Measurements from ENCODE around the gene PPIG. TPM values are rescaled to one million over a fixed set of nuclear protein-coding genes. Genes with fewer than 3 reads are reported as not detected.

PPIG gene
- total RNA-seq, 4 donors from 2014 or later, result 33.3 to 58.8 (median 37.6) TPM

DNA sequence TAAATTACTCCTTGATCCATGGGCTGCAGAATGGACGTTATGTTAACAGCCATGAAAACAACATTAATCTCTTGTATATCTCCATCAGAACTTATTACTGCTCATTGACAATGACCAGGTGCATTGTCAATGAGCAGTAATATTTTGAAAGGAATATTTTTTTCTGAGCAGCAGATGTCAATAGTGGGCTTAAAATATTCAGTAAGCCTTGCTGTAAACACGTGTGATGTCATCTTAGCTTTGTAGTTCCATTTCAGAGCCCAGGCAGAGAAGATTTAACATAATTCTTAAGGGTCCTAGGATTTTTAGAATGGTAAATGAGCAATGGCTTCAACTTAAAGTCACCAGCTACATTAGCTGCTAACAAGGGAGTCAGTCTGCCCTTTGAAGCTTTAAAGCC is 83.4 kb downstream of the PPIG start:
- 28 to 36% methylated on average over 2 of the region's 2 CpGs for WGBS, 2 donors (ENCODE audit: low coverage in 1 of 2)
- H3K4me1 ChIP-seq, result no peaks in the 10 kb centered on the region
- TF ChIP-seq, protein P1, sequence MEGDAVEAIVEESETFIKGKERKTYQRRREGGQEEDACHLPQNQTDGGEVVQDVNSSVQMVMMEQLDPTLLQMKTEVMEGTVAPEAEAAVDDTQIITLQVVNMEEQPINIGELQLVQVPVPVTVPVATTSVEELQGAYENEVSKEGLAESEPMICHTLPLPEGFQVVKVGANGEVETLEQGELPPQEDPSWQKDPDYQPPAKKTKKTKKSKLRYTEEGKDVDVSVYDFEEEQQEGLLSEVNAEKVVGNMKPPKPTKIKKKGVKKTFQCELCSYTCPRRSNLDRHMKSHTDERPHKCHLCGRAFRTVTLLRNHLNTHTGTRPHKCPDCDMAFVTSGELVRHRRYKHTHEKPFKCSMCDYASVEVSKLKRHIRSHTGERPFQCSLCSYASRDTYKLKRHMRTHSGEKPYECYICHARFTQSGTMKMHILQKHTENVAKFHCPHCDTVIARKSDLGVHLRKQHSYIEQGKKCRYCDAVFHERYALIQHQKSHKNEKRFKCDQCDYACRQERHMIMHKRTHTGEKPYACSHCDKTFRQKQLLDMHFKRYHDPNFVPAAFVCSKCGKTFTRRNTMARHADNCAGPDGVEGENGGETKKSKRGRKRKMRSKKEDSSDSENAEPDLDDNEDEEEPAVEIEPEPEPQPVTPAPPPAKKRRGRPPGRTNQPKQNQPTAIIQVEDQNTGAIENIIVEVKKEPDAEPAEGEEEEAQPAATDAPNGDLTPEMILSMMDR (IDR thresholded peaks at IDR 0.05), result no peak
- TF ChIP-seq POLR2AphosphoS5 (IDR thresholded peaks at IDR 0.05), result no peak
- no peak for TF ChIP-seq POLR2A (IDR thresholded peaks at IDR 0.05)
- no peak for TF ChIP-seq EP300 (IDR thresholded peaks at IDR 0.05)
- no peaks in the 10 kb centered on the region for H3K27me3 ChIP-seq
- no peaks in the 10 kb centered on the region for H3K9me3 ChIP-seq
- no peak overlapping the region for H3K27ac ChIP-seq
- H3K4me3 ChIP-seq, result no peak overlapping the region
- ATAC-seq, result no peak
- no peaks in the 10 kb centered on the region for H3K36me3 ChIP-seq

- no peaks in the 10 kb centered on the region for H3K27me3 ChIP-seq
- ATAC-seq, result no peak
Observed at GRCh38 chr2:169670215-169670651, 86.1 kb downstream of the PPIG start.

DNA sequence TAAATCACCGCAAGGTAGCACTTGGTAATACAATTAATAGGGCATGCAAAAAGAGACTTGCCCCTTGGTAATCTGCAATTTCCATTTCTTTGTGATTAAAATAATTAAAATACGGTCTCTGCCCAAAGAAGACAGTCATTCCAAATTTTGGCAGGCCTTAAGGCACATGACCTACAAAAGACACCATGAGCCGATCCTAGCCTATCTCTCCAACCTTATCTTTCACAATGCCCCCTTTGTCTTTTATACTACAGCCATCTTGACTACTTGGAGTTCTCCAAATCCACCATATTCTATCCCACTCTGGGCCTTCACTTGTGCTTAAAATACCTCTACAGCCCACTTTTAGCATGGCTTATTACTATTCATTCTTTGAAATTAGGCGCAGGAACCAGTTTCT is 86.8 kb downstream of the PPIG start:
- WGBS, 2 donors (ENCODE audit: low coverage in 1 of 2), result 90 to 100% methylated on average over 2 to 4 of the region's 4 CpGs
- TF ChIP-seq POLR2A (IDR thresholded peaks at IDR 0.05) (no peak), POLR2AphosphoS5 (IDR thresholded peaks at IDR 0.05) (no peak), EP300 (IDR thresholded peaks at IDR 0.05) (no peak)
- TF ChIP-seq, protein P1 (IDR thresholded peaks at IDR 0.05), result no peak
- H3K27me3 ChIP-seq, result no peaks in the 10 kb centered on the region
- no peak overlapping the region for H3K27ac ChIP-seq
- H3K36me3 ChIP-seq, result no peaks in the 10 kb centered on the region
- H3K4me3 ChIP-seq, result no peak overlapping the region
- ATAC-seq, result no peak
- H3K9me3 ChIP-seq, result no peaks in the 10 kb centered on the region
- H3K4me1 ChIP-seq, result no peaks in the 10 kb centered on the region

More at GRCh38 chr2:169670215-169670651, 86.1 kb downstream of the PPIG start:
- TF ChIP-seq POLR2AphosphoS5 (IDR thresholded peaks at IDR 0.05) (no peak), EP300 (IDR thresholded peaks at IDR 0.05) (no peak), POLR2A (IDR thresholded peaks at IDR 0.05) (no peak)
- TF ChIP-seq, protein P1 (IDR thresholded peaks at IDR 0.05), result no peak
- Histone ChIP-seq H3K4me1 (no peaks in the 10 kb centered on the region), H3K4me3 (no peak overlapping the region), H3K9me3 (no peaks in the 10 kb centered on the region), H3K27ac (no peak overlapping the region), H3K36me3 (no peaks in the 10 kb centered on the region)
- 39% methylated on average over 2 of the region's 2 CpGs; no CpG with 5 or more reads in 1 of the 2 donors for WGBS, 2 donors (ENCODE audit: low coverage in 1 of 2)

DNA sequence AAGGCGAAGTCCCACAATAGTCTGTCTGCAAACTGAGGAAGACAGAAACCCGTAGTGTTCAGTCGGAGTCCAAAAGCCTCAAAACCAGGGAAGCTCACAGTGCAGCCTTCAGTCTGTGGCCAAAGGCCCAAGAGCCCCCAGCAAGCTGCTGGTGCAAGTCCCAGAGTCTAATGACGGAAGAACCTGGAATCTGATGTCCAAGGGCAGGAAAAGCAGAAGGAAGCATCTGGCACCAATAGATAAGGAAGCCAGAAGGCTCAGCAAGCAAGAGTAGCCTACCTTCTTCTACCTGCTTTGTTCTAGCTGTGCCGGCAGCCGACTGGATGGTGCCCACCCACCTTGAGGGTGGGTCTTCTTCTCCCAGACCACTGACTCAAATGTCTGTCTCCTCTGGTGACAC is 88.3 kb downstream of the PPIG start:
- Histone ChIP-seq H3K9me3 (no peaks in the 10 kb centered on the region), H3K4me1 (no peaks in the 10 kb centered on the region), H3K36me3 (no peaks in the 10 kb centered on the region), H3K27ac (no peak overlapping the region), H3K27me3 (no peaks in the 10 kb centered on the region), H3K4me3 (no peak overlapping the region)
- TF ChIP-seq, protein P1 (IDR thresholded peaks at IDR 0.05), result no peak
- no peak for TF ChIP-seq EP300 (IDR thresholded peaks at IDR 0.05)
- TF ChIP-seq POLR2AphosphoS5 (IDR thresholded peaks at IDR 0.05), result no peak
- no peak for TF ChIP-seq POLR2A (IDR thresholded peaks at IDR 0.05)
- no peak for ATAC-seq
- WGBS, 2 donors (ENCODE audit: low coverage in 1 of 2), result 91% methylated on average over 5 of the region's 6 CpGs; no CpG with 5 or more reads in 1 of the 2 donors

DNA sequence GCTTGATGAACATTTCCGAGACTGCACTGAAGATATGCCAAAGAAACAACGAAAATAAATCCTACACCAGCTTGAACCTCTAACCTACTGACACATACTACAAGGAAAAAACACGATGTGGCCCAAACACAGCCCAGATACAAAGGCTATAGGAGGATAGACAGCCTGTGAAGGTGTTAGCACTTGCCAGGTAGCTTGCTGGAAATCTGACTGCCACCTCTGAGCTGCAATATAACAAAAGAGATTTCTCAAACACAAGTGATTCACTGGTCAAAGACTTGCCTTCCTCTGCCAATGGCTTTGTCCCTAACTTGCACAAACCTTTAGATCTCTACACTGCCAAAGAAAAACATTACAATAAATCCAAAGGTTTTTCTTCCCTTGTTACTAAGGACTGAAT is 89.0 kb downstream of the PPIG start:
- no peaks in the 10 kb centered on the region for H3K4me1 ChIP-seq
- H3K27ac ChIP-seq, result no peak overlapping the region
- H3K27me3 ChIP-seq, result no peaks in the 10 kb centered on the region
- WGBS, 2 donors (ENCODE audit: low coverage in 1 of 2), result 61 to 83% methylated on average over 3 of the region's 3 CpGs
- no peak overlapping the region for H3K4me3 ChIP-seq
- ATAC-seq, result no peak
- no peaks in the 10 kb centered on the region for H3K9me3 ChIP-seq
- H3K36me3 ChIP-seq, result no peaks in the 10 kb centered on the region
- TF ChIP-seq, protein P1 (IDR thresholded peaks at IDR 0.05), result no peak
- TF ChIP-seq POLR2A (IDR thresholded peaks at IDR 0.05) (no peak), EP300 (IDR thresholded peaks at IDR 0.05) (no peak), POLR2AphosphoS5 (IDR thresholded peaks at IDR 0.05) (no peak)

All from gastroesophageal sphincter (tissue), 4 donors.